ENCODE measurements around the gene CACNA1C.
"Not testable (repeated sequence)": the region's sequence is repeated elsewhere in the genome, so short reads cannot be mapped to it uniquely, and the experiment has no call there.

The CACNA1C gene

DNA sequence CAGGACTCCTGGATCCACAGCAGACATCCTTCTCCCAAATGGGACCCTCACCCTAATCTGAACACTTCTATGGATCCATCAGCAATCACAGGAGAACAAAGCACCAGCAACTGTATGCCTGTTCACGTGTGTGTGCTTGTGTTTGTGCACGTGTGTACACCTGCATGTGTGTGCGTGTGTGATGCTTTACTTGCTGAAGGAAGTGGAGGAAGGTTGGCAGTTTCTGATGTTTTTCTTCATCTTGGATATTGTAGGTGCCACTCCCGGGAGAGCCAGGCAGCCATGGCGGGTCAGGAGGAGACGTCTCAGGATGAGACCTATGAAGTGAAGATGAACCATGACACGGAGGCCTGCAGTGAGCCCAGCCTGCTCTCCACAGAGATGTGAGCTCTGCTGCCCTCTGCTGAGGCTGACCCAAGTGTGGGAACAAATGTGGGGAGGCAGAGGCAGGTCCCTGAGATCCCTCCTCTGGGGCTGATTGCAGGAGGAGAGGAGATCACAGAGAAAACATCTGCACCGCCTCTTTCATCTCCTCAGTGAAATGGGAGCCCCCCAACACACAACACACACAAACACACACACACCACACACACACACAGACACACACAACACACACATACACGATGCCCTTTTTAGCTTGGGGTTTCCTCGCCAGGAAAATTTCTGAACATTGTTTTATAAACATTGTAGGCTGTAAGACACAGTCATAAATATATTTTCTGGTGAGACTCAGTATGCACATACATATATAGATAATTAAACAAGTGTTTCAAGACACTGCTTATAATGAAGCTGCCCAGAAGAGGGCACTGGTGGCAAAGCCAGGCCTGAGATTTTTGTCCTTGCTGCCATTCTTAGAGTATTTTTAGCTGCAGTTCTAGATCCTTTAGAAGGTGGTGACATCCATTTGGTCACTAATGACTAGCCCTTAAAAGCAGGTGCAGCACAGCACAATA is 629.8 kb downstream of the CACNA1C start:
- peak; percentile 48 for FAIRE-seq

DNA sequence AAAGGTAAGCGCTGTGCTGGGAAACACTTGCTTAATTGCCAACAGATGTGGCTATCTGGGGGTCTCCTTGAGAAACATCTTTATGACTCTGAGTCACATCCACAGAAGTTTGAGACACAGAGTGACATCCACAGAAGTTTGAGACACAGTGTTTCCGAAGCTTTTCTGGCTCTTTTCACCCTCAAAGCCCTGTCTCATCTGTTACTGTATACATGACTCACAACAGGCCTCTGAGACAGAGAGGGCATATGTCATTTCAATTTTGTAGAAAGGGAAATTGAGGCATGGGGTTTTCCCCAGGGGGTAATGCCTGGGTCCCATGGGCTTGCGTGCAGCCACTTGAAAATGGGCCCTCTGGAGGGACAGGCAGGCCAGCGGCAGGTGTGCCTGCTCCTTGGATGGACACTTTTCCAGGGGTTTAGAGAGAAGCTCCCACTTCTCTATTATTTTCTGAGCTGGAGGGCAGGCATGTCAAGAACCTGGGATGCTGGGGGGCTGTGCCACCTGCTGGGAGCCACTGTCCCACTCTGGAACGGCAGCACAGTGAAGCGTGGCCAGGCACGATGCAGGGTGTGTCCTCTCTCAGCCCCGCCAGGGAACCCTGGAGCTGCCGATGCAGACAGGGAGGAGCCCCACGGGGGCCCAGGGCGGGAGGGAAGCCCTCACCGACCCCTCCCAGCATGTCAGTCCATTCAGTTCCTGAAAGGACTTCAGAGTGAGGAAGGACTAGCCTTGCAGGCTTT is 630.7 kb downstream of the CACNA1C start:
- no peak for FAIRE-seq

DNA sequence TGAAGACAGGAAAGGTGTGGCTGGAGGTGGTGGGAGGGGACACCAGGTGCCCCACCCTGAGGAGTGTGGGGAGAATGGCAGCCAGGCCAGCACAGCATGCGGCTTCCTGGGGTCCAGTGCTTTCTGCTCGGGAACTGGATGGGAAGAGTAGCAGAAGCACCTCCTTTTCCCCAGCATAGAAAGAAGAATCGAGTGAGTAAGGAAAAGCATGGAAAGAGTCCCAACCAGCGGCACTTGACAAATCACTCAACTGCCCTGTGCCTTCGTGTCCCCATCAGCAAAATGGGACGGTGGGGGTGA is 631.2 kb downstream of the CACNA1C start:
- not testable (repeated sequence) for FAIRE-seq

DNA sequence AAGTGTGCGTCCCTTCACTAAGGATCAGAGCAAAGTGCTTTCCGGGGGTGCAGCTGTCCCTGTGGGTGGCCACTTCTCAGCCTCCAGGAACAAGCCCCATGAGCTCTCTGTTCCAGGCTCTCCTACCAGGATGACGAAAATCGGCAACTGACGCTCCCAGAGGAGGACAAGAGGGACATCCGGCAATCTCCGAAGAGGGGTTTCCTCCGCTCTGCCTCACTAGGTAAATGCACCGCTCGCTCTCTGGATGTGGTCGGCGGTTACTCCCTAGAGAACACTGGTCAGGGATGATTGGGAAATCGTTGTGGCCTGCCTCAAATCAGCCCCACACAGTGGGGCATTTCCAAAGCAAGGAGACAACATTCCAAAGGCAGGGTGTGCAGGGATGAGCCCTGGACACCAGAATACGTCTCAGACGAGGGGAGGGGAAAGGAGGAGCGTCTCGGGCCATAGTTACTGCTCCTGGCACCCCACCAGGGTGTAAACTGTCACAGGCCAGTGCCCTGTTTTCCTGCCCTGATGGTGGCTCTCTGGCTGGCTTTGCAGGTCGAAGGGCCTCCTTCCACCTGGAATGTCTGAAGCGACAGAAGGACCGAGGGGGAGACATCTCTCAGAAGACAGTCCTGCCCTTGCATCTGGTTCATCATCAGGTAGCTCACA is 633.0 kb downstream of the CACNA1C start:
- FAIRE-seq = not testable (repeated sequence)

DNA sequence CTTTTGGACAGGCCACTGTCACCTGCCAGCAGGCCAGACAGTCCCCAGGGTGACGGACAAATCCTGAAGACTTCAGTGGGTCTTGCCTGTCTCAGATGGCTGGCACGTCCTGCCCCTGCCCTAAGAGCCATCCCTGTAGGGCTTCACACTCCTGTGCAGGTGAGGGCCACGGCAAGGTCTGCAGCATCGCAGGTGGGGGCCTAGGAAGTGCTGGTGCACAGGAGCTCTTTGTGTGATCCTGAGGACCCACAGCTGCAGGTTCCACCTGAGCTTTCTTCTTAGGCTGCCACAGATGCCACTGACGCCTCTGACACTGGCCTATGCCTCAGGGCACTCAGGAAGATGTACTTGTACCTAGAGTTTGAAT is 633.5 kb downstream of the CACNA1C start:
- FAIRE-seq = no peak

DNA sequence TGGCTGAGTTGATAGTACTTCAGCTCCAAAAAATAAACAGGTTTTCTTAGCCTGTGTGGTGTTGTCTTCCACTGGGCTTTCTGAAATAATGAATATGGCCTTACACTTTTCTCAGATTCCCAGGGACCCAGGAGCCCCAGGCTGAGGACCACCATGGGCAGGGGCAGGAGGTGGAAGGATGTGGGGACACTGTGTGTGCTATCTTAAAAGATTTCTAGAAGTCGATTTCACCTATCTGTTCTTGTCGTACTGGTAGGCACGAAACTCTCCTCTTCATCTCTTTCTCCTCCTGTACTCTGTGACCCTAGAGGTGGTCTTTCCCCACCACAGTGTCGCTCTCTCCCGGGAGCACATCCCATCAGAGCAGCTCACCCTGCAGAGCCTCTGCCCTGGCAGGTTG is 634.3 kb downstream of the CACNA1C start:
- FAIRE-seq = no peak

DNA sequence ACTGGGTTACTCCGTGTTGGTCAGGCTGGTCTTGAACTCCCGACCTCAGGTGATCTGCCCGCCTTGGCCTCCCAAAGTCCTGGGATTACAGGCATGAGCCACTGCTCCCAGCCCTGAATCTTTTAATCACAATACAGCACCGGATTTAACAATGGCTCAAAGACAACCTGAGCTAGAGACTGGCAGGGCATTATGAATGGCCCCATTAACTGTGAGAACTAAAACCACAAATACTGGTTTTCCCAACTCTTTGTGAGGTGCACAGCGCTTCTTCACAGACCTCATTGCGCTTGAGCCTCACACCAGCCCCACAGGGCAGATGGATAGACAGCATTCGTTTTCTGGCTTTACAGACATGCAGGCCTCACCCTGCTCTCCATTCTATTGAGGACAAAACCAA is 634.9 kb downstream of the CACNA1C start:
- no peak for FAIRE-seq

DNA sequence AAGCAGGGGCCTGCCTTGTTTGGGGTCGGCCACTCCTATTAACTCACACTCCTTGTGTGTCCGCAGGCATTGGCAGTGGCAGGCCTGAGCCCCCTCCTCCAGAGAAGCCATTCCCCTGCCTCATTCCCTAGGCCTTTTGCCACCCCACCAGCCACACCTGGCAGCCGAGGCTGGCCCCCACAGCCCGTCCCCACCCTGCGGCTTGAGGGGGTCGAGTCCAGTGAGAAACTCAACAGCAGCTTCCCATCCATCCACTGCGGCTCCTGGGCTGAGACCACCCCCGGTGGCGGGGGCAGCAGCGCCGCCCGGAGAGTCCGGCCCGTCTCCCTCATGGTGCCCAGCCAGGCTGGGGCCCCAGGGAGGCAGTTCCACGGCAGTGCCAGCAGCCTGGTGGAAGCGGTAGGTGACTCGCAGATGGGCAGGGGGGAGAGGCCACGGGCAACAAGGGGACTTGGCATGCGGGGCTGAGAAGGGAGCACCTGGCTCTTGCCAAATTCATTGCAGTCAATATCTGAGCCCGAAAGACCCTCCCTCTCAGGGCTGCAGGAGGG is 635.7 kb downstream of the CACNA1C start:
- no peak for FAIRE-seq

DNA sequence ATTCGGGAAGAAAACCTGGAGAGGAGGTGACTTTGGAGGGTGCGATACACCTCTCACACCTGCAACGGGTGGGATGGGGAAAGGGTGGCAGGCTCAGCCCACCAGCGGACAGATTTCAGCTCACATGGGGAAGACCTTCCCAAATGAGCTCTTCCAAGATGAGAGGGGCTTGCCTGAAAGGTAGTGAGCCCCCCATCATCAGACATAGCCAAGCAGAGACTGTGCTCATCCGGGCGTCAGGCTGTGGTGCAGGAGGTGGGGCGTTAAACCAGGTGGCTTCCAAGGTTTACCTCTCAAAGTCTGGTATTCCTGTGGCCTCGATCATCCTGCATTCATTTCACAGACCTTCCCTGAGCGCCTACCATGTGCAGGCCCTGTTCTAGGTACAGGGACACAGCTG is 636.6 kb downstream of the CACNA1C start:
- no peak for FAIRE-seq

DNA sequence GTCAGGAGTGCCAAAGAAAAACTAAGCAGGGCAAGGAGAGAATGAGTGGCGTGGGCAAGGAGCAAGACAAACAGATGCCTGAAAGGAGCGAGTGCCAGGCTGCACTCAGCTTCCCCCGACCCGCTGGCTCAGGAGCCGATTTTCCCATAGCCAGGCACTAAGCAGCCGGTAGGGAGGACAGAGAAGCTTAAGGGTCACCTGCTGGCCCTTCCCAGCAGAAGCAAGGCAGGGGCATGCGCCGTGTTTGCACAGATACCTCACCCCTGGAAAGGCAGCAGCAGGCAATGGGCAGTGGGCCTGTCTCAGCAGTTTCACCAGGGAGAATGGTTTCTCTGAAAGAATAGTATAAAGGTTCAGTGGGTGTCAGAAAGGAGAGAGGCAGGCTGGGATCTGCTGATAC is 637.1 kb downstream of the CACNA1C start:
- no peak for FAIRE-seq

DNA sequence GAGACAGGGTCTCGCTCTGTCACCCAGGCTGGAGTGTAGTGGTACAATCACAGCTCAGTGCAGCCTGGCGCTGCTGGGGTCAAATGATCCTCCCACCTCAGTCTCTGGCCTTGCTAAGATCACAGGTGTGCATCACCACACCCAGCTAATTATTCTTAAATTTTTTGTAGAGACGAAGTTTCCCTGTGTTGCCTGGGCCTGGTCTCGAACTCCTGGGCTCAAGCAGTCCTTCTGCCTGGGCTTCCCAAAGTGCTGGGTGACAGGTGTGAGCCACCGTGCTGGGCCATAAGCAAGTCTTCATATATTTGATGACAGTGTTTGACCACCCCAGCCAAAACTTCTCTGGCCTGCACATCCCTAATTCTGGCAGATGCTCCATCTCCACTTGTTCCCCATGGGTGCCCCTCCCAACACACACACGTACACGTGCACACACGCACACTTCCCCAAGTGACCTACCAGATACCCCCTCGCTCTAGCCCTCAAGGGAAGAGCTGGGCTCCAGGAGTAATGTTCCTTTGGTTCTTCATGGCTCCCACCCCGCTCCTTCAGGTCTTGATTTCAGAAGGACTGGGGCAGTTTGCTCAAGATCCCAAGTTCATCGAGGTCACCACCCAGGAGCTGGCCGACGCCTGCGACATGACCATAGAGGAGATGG is 637.7 kb downstream of the CACNA1C start:
- no peak for FAIRE-seq

DNA sequence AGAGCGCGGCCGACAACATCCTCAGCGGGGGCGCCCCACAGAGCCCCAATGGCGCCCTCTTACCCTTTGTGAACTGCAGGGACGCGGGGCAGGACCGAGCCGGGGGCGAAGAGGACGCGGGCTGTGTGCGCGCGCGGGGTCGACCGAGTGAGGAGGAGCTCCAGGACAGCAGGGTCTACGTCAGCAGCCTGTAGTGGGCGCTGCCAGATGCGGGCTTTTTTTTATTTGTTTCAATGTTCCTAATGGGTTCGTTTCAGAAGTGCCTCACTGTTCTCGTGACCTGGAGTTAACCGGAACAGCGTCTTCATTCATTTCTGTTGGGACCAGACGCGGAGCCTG is 638.2 kb downstream of the CACNA1C start:
- FAIRE-seq = no peak

DNA sequence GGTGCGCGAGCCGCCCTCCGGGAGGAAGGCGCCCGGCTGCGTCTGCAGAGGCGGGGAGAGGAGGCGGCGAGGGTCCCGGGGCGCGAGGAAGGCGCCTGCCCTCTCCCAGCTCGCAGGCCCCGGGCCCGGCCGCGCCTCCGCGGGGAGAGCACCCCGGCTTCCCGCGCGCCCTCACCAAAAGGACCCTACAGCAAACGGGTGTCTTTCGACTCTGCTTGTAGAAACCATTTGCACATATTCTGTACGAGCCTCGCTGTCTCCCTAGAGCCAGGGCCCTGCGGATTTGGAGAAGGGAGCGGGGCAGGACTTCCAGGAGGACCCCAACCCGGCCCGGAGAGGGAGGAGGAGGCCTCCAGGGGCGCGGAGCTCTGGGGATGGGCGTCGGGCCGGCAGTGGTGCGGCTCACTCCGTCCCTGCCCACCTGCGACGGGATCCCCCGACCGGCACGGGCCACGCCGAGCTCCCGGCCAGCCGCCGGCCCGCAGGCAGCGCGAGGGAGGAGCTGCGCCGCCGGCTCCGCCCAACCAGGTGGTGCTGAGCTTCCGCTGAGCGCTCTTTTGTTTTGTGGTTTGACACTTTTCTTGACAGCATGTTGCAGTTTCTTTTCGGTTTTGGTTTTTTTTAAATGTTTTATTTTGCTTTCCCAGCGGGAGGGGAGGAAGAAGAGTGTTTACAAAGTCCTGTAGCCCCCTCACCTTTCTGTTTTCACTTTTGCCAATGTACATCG is 638.7 kb downstream of the CACNA1C start:
- no peak for FAIRE-seq

DNA sequence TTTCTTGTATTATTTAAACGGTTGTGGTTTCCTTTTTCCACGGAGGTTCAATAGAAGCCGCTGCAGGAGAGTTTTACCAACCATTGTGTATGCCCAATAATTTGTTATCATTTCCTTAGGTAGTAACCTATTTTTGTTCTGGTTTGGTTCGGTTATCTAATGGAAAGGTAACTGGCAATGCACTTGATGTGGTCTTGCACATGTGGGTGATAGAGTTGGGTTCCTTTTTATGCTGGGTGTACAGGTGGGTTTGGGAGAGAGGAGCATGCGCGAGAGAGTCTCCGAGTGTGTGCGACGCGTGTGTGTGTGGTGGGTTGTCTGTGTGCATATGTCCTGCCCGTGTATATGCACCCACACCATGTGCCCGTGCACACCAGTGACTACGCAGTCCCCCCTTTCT is 639.3 kb downstream of the CACNA1C start:
- no peak for FAIRE-seq

DNA sequence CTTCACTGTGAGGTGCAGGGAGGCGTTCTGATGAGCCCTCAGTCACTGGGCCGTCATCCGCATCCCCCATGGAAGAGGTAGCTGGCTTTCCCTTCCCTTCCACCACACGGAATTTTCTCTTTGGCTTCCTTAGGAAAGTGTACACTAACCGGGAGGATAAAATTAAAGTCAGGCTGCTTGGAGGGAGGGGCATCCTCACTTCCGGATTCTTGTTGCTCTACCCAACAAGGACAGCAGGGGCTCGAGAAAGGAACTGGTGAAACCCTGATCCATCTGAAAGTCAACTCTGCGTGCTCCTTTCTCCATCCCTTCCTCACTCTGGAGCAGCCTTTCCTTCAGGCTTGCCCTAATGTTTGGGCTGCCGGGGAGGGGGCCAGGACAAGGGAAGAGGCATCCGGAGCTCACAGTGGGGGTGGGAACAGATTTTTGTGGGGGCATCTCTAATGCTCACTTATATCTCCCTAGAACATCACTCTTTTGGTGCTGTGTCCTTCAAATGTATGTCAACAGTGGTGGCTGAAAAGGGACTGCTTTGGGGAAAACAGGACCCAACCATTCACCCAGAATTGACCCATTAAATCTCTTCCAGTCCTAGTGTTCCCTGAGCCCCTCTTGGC is 640.6 kb downstream of the CACNA1C start:
- FAIRE-seq = no peak

DNA sequence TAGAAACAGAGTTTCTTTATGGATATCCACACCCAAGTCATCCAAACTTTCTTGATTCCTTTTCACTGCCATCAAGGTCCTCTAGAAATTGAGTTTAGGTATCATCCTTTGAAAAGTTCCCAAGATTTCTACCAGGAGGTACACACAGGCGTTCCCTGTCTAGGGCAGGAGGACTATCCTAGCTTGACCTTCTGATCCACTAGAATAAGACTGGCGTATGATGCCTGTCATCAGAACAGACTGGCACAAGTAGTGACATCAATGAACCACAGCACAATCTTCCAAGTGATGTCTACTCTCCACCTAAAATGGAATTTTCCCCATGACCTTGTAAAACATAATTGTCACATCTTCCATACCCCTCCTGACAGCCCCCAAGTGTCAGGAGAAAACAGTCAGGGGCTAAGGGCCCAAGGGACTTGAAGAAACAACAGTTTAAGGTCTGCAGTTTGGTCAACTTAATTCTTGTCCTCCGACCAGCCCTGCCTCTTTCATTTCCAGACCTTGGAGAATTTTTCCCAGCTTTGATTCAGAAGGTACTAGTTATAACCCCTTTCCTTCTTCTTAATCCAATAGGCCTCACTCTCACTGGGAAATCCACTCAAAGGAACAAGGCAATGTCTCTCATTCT is 641.3 kb downstream of the CACNA1C start:
- FAIRE-seq = no peak

DNA sequence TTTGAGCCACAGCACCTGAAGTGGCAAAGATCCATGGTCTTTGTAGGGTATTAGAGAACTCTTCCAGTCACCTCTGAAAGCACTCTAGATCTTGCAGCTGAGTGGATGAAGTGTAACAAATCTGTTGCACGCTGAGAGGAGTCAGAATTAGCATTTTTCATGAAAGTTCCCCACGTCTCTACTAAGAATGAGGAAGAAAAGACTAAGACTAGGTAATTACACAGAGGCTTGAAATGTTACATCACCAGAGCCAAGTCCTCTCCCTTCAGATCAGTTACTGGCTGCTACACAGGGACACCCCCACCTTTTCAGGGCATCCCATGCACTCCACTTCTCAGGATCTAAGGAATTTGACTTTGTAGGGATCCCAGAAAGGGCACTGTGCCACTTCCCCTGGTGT is 643.3 kb downstream of the CACNA1C start:
- no peak for FAIRE-seq

DNA sequence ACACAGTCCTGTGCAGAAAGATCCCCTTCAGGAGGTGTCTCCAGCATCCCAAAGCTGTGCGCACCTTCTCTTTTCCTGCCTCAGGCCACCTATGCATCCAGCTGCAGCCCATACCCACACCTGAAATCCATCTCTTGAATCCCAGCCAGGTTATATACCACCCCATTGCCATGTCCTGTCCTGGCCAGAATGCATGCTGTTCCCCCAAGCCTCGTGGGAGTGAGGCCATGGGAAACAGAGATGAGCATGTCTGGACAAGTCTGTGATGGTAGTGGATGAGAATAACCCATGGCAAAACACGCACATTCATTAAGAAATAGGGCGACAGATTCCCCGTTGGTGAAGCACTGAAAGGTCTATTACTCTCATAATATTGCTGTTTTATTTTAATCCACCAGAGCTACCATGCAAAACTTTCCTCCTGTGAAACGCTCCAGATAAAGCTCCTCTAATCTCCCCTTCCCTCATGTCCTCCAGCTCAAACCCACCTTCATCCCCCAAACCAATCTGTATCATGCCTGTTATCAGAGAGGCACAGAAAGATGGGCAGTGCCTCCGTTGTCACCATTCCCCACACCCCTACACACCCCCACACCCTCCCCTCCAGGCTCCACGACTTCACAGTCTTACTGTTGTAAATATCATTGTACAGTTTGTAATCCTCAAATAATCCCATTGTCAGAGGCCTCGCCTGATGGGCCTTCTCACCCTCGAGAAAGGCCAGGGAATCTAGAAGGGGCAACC is 644.4 kb downstream of the CACNA1C start:
- no peak for FAIRE-seq

DNA sequence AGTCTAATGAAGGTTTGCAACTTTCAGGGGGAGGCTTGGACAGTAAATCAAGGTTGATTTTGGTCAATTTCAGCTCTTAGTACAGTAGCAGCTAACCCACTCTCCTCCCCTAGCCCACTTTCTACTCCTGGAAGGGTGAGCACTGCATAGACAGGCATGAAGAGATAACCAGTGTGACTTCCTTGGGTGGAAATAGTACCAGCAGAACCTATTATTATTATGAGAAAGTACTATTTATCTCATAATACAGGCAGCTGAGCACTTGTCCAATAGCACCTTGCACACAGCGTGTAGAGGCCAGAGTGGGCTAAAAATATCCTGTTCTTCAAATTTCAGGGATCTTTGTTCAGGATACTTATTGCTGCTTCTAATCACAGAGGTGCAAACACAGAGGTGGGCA is 645.8 kb downstream of the CACNA1C start:
- no peak for FAIRE-seq

DNA sequence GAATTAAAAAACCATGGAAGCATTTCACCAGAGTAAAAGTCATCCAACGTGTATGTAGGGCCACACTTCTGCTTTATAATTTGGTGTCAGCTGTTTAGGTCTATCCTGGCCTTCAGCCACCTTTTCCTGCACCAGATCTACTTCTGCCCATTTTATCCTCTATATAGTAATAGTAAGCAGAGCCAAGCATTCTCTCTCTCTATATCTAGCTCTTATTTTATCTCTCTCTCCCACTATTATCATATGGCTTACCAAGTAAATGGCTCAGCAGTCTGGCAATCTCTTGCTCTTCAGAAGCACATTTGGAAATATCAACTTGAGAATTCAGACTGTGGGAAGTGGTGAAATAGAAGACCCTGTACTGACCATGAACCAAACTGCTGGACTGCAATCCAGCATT is 657.9 kb downstream of the CACNA1C start:
- FAIRE-seq = no peak

DNA sequence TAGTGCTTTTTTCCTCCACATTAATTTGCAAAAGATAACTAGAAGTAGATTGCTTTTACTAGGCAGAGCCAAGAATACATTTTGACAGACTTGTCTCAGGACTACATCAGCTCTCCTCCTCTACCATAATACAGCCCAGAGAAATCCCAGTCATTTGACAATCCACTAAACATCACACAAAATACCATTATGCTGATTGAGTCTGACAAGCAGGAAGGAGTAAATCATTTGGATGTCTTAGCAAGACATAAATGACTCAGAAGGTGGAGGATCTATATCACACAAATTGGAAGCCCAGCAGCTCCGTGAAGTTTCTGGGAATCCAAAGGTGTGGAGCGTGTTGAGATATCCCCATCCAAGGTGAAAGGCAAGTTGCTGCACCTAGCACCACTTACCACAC is 666.6 kb downstream of the CACNA1C start:
- FAIRE-seq = no peak
